Brain pericyte (primary cell): ENCODE measurements around the gene MET.
"Not testable (repeated sequence)": the region's sequence is repeated elsewhere in the genome, so short reads cannot be mapped to it uniquely, and the experiment has no call there.

ENCODE experiments used
- DNase-seq: peaks from one replicate; pipeline ENCODE4 v3.0.0-alpha.2; 2012; ENCODE audit warnings: low read depth, low spot score

MET gene

GRCh38 chr7:116807011-116807560 lies 135.1 kb downstream of the MET start:
- DNase-seq = no peak

- DNase-seq = no peak
Measured at GRCh38 chr7:116809636-116810266, 137.8 kb downstream of the MET start.

- no peak for DNase-seq
Measured at GRCh38 chr7:116810267-116811116, 138.5 kb downstream of the MET start.

- DNase-seq = no peak
Measured at GRCh38 chr7:116811768-116812167, 139.8 kb downstream of the MET start.

GRCh38 chr7:116812860-116813259 lies 140.9 kb downstream of the MET start:
- DNase-seq = no peak

GRCh38 chr7:116813371-116813770 lies 141.4 kb downstream of the MET start:
- not testable (repeated sequence) for DNase-seq

GRCh38 chr7:116815041-116815440 lies 143.0 kb downstream of the MET start:
- no peak for DNase-seq

GRCh38 chr7:116820149-116820548 lies 148.2 kb downstream of the MET start:
- no peak for DNase-seq

- DNase-seq = not testable (repeated sequence)
Measured at GRCh38 chr7:116821647-116822046, 149.7 kb downstream of the MET start.

GRCh38 chr7:116824449-116824848 lies 152.5 kb downstream of the MET start:
- DNase-seq = no peak

GRCh38 chr7:116828281-116828680 lies 156.3 kb downstream of the MET start:
- DNase-seq = no peak

- no peak for DNase-seq
Measured at GRCh38 chr7:116829041-116829440, 157.0 kb downstream of the MET start.

GRCh38 chr7:116829493-116829892 lies 157.5 kb downstream of the MET start:
- DNase-seq = no peak

GRCh38 chr7:116832692-116833091 lies 160.7 kb downstream of the MET start:
- no peak for DNase-seq

GRCh38 chr7:116834815-116835504 lies 163.0 kb downstream of the MET start:
- DNase-seq = no peak

GRCh38 chr7:116836048-116836447 lies 164.1 kb downstream of the MET start:
- DNase-seq = no peak

- DNase-seq = no peak
Measured at GRCh38 chr7:116836911-116837310, 164.9 kb downstream of the MET start.

GRCh38 chr7:116837586-116837985 lies 165.6 kb downstream of the MET start:
- DNase-seq = no peak

GRCh38 chr7:116840256-116840655 lies 168.3 kb downstream of the MET start:
- DNase-seq = no peak

- no peak for DNase-seq
Measured at GRCh38 chr7:116842371-116842770, 170.4 kb downstream of the MET start.

- DNase-seq = no peak
Measured at GRCh38 chr7:116843378-116843777, 171.4 kb downstream of the MET start.
